HepG2 (cell line): Measurements from ENCODE around the gene CLIC5. TPM values are rescaled to one million over a fixed set of nuclear protein-coding genes. Genes with fewer than 3 reads are reported as not detected.

Experiments used
- CSRNP1 ChIP-seq: sonication (generic); formaldehyde crosslinking; IDR thresholded peaks from 2 replicates; pipeline ENCODE4 v1.8.1; 2023; ENCODE audit warnings: mild to moderate bottlenecking, missing genetic modification reagents
- PRDM15 ChIP-seq: sonication (generic); formaldehyde crosslinking; IDR thresholded peaks from 2 replicates; pipeline ENCODE4 v1.4.0; 2020; ENCODE audit warnings: missing genetic modification reagents
- RBAK ChIP-seq: sonication (generic); formaldehyde crosslinking; IDR thresholded peaks from 2 replicates; pipeline ENCODE4 v1.5.1; 2020; ENCODE audit warnings: mild to moderate bottlenecking, missing genetic modification reagents
- TBX3 ChIP-seq: fragments of 450-650 bp; IDR thresholded peaks from 2 replicates; pipeline ENCODE4 v1.6.1; 2017; ENCODE audit warnings: antibody characterized with exemption, mild to moderate bottlenecking, inconsistent platforms, borderline replicate concordance
- TMF1 ChIP-seq: sonication (generic); formaldehyde crosslinking; IDR thresholded peaks from 2 replicates; pipeline ENCODE4 v1.8.1; 2022; ENCODE audit warnings: low read depth, missing genetic modification reagents
- WIZ ChIP-seq: sonication (generic); formaldehyde crosslinking; IDR thresholded peaks from 2 replicates; pipeline ENCODE4 v1.5.1; 2020; ENCODE audit warnings: mild to moderate bottlenecking, missing genetic modification reagents
- ZBED4 ChIP-seq: sonication (generic); formaldehyde crosslinking; IDR thresholded peaks from 2 replicates; pipeline ENCODE4 v1.4.0; 2020; ENCODE audit warnings: missing genetic modification reagents, borderline replicate concordance
- ZNF660 ChIP-seq: sonication (generic); formaldehyde crosslinking; IDR thresholded peaks from 2 replicates; pipeline ENCODE4 v1.5.1; 2020; ENCODE audit warnings: mild to moderate bottlenecking, low read depth, missing genetic modification reagents, borderline replicate concordance
- polyA plus RNA-seq, 8 experiments: library from polyadenylated mRNA; depleted of rRNA in 3 of 8; stranded (reverse) in 7 of 8; unstranded in 1 of 8; fragments of >200 nt; fragmentation: Illumina TruSeq in 4 of 8; extraction: Trizol in 4 of 8; gene quantifications; 2 replicates each; pipeline versions ENCODE4 v1.2.1 to v1.2.3, GENCODE V29; 2011 to 2016; ENCODE audit warnings: low read depth in 4 of 8, missing spikeins in 1 of 8, mixed read lengths in 1 of 8; ENCODE audit not compliant: insufficient read depth in 1 of 8
- total RNA-seq, 5 experiments: library from RNA; depleted of rRNA; stranded (reverse); fragments of >200 nt; fragmentation: Illumina TruSeq; extraction: Trizol; gene quantifications; 2 replicates each; pipeline ENCODE4 v1.2.3, GENCODE V29; 2016; ENCODE audit warnings: low read depth in 1 of 5

Gene CLIC5
- total and polyA plus RNA-seq, 2 of the 13 experiments (the other 11 are each of a cell fraction or from before 2014, with no cell fraction given), result not detected

- TF ChIP-seq ZBED4 (CRISPR knock-in tag), result peak; percentile 32; the same call in 1 of the 2 replicates
- TF ChIP-seq CSRNP1 (CRISPR knock-in tag), result no peak
- no peak for TF ChIP-seq TBX3
- TF ChIP-seq ZNF660, result no peak
- TF ChIP-seq TMF1, result no peak
- 0 out of 2 replicates have a peak, but pooled peaks have one; percentile 27 for TF ChIP-seq WIZ
- 0 out of 2 replicates have a peak, but pooled peaks have one; percentile 26 for TF ChIP-seq PRDM15 (CRISPR knock-in tag)
- no peak for TF ChIP-seq RBAK (CRISPR knock-in tag)
These were observed 135.5 kb downstream of the CLIC5 start (continued) for GRCh38 chr6:45880159-45880558.
